Measurements from ENCODE around the gene HSD17B11.
A peak's percentile ranks its signal among the peaks of the same experiment; 100 is the strongest.
"Not testable (repeated sequence)": the region's sequence is repeated elsewhere in the genome, so short reads cannot be mapped to it uniquely, and the experiment has no call there.

Gene HSD17B11, protein sequence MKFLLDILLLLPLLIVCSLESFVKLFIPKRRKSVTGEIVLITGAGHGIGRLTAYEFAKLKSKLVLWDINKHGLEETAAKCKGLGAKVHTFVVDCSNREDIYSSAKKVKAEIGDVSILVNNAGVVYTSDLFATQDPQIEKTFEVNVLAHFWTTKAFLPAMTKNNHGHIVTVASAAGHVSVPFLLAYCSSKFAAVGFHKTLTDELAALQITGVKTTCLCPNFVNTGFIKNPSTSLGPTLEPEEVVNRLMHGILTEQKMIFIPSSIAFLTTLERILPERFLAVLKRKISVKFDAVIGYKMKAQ

DNA sequence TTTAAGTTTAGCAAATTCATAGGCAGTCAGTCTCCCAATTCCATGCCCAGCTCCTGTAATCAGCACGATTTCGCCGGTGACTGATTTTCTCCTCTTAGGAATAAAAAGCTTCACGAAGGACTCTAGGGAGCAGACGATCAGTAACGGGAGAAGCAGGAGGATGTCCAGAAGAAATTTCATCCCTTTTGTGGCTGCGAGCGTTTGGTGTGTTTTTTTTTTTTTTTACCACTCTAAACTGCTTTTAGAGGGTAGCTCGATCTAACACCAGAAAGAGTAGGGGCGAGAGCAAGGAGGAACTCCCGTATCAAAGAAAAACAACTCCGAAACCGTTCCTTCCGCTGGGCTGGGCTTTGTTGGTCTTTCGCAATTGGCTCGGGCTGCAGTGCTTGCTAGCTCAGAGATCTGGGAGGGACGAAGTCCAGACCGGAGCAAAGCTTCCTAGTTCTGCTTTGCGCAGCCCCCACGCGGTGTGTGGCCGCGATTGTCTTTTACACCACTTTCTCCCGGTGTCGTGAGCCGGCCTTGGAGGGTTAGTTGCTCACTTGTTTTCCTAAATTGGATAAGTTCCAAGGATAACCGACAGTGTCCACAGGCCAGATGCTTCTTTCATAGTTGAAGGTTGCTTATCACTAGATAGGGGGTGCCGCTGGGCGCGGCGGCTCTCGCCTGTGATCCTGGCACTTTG is at the start of gene HSD17B11:
Gene HSD17B11 (minus strand): TSS at position 298 of the 685 bp plus-strand sequence. CDS start 118 bp downstream, at position 180.
- peak; percentile 76 for DNase-seq

DNA sequence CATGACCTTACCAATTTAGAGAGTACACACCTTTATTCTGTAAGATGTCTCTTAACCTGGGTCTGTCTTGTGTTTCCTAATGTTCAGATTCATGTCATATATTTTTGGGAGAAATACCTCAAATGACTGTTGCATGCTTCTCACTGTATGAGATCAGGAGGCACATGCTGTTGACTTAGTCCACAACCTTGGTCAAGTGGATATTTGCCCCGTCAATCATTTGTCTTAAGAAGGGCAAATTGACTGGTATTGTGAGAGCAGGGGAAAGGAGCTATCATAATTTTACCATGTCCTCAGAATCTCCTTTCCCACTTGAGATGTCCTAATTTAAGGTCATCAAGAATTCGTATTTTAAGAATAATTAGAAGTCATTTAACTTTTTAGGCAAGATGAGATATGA is 42.4 kb upstream of the HSD17B11 start:
- DNase-seq: no peak

DNA sequence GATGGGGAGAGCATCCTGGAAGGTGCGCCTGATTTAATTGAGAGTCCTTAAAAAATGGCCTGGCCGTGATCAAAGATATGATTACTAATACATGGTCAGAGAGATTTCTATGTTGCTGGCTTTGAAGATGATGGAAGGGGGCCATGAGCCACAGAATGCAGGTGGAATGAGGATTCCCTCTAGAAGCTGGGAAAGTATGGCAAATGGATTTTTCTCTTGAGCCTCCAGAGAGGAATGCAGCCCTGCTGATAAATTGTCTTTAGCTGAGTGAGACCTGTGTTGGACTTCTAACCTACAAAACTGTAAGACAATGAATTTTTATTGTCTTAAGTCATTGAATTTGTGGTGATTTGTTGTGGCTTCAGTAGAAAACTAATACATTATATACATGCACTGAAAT is 39.0 kb upstream of the HSD17B11 start:
- DNase-seq: no peak

DNA sequence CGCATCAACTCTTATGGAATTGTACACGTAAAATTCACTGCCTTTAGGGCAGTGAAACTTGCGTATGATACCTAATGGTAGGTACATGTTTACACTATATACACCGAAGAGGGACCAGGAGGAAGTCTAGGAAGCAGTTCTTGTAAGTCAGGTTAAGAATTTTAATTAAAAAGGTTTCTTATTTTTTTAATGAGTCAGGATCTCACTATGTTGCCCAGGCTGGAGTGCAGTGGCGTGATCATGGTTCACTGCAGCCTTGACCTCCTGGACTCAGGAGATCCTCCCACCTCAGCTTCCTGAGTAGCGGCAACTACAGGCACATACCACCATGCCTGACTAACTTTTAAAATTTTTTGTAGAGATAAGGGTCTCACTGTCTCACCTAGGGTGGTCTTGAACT is 38.0 kb upstream of the HSD17B11 start:
- DNase-seq: no peak

DNA sequence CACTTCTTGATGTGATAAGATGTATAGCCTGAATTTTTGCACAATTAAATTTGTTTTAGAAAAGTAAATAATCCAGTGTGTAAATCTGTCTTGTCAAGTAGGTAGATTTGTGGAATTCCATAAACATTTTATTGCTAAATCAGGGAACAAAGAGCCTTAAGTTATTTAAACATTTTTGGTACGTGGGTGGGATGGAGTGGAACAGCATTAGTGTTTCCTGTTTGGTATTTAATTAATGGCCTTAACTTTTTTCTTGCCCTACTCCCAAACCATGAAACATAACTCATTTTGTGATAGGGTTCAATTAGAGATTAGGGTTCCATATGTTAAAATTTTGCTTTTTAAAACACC is 36.5 kb upstream of the HSD17B11 start:
- DNase-seq: no peak

DNA sequence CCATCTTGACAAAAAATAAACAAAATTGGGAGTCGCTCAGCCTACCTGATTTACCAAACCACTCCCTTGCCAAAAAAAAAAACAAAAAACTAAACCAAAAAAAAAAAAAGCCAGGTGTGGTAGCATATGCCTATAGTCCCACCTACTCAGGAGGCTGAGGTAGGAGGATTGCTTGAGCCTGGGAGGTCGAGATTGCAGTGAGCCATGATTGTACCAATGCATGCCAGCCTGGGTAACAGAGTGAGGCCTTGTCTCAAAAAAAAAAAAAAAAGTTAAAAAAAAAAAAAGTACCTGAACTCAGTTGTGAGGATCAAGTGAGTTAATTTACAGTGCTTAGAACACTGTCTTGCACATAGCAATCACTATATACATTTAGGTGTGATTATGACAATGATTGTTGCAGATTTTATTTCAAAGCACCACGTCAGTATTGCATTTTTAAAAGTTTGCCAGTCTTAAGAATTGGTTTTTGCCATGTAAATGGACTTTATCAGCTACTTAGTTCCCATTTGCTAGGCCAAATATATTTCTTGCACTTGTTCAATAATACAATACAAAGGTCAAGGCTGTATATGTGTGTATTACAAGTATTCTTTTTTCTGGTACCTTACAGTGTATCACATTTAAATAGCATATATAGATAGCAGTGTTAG is 36.0 kb upstream of the HSD17B11 start:
- no peak for DNase-seq

DNA sequence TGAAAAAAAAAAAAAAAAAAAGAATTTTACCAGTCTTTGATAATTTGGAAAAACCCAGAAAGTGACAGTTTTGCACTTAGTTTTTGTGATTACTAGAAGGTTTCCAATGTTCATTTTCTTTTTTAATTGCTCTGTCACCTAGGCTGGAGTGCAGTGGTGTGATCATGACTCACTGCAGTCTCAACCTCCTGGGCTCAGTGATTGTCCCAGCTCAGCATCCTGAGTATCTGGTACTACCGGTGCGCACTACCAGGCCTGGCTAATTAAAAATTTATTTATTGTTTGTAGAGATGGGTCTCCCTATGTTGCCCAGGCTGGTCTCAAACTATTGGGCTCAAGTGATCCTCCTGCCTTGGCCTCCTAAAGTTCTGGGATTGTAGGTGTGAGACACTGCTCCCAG is 34.7 kb upstream of the HSD17B11 start:
- no peak for DNase-seq

DNA sequence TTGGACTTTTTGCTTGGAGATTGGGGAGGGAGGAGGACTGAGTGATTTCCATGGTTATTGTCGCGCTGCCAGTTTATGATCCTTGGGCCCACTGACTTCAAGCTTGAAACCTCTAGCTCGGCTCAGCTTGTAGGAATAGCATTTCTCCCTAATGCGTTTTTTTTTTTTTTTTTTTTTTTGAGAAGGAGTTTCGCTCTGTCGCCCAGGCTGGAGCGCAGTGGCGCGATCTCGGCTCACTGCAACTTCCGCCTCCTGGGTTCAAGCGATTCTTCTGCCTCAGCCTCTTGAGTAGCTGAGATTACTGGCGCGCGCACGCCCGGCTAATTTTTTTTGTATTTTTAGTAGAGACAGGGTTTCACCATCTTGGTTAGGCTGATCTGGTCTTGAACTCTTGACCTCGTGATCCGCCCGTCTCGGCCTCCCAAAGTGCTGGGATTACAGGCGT is 33.1 kb upstream of the HSD17B11 start:
- not testable (repeated sequence) for DNase-seq

DNA sequence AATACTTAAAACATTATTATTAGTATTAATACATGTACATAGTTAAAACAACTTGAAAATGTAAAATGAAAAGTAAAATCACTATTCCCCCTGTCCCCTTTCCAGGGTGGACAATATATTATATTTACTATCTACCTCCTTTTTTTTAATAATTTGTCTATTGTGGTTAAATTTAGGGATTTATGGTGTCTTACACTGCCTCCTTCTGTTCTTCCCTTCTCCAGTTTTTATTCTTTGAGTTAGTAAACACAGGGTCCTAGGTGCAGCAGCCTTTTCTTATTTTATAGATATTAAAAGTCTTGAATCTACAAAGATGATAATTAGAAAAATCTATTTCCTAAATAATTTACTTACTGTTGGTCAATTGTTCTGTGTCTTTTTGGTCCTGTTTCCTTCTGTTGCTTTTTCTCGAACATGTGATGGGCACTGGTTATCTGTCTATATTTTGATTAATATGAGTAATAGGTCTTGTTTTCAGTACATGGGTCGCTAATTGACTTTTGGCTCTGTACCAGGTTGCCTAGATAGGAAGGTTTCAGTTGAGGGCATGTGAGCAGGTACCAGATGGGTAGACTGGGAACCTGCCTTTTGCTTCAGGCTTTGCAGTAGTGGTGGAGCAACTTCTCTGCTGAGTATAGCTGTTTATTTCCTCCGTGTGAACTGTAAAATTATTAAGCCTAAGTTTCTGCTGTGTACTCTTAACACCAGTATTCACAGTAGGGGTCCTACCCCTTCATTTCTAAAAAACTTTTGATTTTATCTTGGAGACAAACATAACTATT is 32.5 kb upstream of the HSD17B11 start:
- no peak for DNase-seq

DNA sequence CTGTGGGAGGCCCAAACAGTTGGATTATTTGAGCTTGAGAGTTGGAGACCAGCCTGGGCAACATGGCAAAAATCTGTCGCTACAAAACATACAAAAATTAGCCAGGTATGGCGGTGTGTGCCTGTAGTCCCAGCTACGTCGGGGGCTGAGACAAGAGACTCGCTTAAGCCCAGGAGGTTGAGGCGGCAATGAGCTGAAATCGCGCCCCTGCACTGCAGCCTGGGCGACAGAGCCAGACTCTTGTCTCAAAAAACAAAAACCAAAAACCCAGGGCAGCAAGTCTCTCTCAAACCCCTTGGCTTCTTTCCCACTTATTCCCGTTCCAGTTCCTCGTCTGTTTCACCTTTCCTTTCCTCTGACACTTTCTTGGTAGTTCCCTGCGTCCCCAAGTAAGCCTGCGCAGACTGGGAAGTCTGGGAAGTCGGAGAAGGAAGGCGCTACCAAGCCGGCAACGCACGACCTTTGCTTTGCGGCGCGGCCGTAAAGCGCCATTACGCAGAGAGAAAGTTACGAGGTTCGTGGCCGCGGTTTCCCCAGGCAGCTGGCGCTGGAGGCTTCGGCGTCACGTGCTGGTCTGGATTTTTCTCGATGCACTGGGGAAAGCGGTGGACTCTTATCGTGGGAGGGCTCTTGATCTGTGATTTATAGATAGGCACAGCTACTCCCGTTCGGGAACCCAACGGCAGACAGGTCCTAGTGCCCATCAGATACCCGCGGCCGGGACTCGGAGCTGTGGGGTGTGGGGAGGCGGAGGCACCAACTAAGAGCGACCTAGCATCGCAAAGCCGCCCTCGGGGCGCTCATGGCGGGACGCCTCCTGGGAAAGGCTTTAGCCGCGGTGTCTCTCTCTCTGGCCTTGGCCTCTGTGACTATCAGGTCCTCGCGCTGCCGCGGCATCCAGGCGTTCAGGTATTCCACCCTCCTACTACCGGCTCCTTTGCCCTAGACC is 31.4 kb upstream of the HSD17B11 start, which contains the start of gene NUDT9:
Gene NUDT9 (plus strand): TSS at position 470 of the 949 bp plus-strand sequence. CDS start 333 bp downstream, at position 803.
- DNase-seq: peak; percentile 87

DNA sequence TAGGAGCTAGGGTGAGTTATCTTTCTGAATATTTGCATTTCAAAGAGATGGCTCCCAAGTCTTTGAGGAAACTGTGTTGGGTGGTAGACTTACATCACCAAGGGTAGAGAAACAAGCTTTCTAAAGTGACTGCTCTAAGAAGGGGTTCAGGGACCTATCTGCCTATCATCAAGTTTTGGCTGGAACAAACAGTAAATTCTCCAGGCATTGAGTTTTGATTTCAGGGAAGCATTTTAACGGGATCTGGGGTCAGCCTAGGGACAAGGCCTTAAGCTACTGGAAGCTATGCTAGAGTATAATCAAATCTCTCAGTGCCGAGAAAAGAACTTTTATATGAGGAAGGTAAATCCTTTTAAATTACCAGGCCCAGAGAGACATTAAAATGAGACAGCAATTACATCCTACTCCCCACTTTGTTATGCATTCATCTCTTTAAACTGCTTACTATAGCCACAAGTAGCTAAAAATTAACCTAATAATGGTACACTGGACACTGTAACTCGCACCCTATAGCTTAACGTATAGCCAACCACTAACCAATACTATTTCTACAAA is 29.4 kb upstream of the HSD17B11 start:
- DNase-seq: no peak

DNA sequence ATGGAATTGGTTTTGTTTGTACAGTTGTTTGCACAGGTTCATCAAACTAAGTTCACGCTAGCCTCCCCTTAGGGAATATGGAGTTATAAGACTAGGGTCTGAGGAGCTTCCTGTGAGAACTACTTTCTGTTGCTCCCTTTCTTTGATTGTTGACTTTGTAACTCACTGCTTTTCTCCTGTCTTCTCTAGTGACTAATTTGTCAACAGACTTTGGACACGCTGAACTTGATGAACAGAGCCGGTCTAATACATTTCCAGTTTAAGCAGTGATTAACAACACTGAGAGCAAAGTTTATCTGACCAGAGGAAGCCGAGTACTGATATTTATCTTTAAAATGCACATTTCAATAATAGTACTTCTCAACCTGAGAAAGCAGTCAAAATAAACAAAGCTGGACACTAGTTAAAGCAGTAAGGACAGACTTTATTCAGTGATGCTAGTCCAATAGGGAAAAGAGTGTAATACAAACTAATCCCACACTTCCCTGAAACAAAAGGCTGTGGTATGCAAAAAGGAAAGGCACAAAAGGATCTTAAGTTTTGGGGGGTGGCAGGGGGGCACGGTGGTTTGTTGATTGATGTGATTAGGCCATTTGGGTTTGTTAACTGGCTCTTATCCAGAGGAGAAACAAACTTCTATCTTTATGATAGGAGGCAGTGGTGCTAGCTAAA is 28.7 kb upstream of the HSD17B11 start:
- no peak for DNase-seq

DNA sequence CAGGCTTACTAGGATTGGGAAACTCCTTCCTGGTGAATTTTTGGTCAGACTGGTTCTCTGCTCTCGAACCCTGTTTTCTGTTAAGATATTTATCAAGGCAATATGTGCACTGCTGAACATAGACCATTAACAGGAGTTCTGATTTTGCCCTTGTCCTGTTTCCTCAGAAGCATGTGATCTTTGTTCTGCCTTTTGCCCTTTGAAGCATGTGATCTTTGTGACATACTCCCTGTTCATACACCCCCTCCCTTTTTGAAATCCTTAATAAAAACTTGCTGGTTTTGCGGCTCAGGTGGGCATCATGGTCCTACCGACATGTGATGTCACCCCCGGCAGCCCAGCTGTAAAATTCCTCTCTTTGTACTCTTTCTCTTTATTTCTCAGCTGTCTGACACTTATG is 27.4 kb upstream of the HSD17B11 start:
- DNase-seq: not testable (repeated sequence)

DNA sequence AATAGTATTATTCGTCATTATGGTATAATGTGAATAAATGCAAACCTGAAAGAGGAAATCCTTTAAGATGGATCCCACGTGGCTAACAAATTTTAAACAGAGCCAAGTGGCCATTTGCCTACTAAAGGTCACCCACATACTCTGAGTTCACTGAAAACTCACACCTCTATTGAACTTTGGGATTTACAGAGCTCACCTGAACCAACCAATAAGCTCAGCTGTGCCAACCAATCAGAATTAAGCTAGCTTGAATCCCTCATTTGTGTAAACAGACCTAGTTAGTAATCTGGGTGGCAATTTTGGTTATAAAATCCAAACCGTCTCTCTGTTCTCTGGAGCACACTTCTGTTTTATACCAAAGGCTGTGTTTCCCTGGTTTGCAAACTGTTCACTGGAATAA is 26.0 kb upstream of the HSD17B11 start:
- DNase-seq: no peak

DNA sequence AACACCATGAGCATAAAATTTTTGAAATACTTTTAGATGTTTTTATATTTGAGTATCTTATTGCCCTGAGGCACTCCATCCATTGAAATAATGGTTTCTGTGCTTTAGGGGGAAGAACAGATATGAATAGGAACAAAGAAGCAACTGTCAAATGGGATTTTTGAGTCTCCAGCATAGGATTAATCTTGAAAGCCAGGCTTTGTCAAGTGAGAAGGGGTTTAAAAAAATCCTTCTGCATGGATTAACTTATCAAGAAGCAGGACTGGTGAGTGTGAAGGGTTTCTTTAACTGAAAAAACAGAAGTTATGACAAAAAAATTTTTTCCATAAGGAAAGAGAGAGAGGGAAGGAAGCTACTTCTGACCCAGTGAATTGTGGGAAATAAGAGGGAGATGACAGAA is 23.8 kb upstream of the HSD17B11 start:
- no peak for DNase-seq

DNA sequence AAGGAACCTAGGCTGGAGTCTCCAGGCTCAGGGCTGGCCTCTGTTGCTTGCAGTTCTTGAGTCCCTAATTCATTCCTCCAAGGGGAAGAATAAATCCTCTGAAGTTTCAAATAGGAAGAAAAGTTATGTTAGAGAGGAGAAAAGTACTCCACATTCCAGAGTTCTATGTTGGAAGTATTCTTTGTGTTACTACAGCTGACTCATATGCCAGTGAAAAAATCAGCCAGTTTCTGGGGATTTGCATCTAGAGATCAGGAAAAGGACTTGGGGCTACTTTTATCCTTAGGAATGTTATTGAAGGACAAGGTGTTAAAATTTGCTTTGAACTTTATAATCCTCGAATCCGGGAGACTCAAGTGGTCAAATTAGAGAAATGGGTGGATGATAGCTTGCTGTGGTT is 19.7 kb upstream of the HSD17B11 start:
- no peak for DNase-seq

DNA sequence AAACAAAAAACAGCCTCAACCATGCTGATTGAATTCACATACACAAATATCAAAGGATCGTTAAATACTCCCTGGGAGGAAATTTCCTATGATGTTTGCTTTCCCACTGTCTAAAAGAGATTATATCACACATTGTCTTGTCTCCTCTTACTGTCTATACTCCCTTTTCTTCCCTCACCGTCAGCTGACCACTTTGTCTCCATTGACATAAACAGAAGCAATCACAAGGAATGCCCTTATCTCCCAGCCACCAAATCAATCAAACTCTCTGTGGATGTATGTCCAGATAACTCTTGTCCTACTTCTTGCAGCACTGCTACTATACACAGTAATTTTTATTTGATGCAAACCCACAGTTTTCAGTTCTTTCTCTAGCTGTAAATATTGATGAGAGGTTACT is 19.2 kb upstream of the HSD17B11 start:
- no peak for DNase-seq

DNA sequence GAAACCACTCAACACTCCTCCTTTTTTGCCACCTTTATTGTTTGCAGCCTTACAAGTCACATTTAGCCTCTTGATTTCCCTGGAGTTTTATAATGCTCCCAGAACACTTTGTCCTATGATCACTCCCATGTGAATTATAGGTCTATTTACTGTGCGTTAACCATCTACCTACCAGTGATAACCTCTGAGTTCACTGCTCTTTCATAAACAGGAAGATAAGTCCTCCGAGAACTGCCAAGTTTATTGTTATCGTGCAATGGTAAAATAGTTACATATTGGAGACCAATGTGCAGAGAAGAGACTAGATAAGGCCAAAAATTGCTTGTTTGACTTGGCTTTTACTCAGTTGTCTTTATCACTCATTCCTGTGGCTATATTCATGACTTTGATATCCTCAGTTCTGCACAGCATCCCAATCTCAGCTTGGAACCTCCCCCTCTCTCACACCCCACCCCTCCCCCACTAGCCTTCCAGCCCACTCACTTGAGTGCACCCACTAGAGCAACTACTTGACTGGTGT is 18.5 kb upstream of the HSD17B11 start:
- DNase-seq: no peak

DNA sequence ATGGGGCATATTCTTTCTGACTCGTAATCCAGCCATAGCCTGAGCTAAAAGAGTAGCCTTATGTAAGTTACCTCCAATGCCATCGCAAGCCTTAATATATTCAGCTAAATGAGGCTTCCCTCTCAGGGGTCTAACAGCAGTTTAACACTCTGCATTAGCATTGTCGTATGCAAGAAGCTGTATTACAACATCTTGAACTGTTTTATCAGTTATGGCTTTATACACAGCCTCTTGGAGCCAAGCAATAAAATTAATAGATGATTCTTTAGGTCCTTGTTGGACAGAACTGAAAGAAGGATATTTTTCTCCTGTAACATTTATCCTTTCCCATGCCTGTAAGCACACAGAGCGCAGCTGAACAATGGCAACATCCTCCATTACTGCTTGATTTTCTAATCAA is 15.9 kb upstream of the HSD17B11 start:
- not testable (repeated sequence) for DNase-seq

DNA sequence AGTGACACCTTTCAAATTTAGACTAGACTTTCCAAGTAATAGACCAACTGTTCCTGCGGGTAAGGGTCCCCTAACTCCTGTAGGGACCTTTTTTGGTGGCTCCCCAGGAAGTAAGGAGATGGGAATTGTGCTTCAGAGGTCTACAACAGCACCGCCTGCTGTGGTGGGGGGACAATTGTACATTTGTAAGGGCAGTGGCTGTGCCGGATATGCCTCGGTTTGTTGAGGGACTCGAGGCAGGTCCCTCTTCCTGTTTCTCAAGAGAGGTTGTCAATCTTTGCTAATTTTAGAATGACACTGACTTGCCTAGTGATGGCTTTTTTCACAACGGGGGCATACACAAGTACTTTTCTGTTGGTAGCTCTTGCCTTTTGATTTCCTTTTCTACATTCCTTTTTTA is 15.5 kb upstream of the HSD17B11 start:
- DNase-seq: no peak

All from activated T-cell treated with anti-CD3 and anti-CD28 coated beads, Interleukin-2, amount 50 U/mL, for 1 hour (primary cell).